A673 (cell line): ENCODE measurements around the gene ACTL6B. TPM values are rescaled to one million over a fixed set of nuclear protein-coding genes. Genes with fewer than 3 reads are reported as not detected.

Source experiments
- BruUV-seq: library from RNA; stranded (reverse); fragments of 400-500 nt; replicated peaks from 2 replicates; lab custom pipeline; 2021; lab: Mats Ljungman, UMichigan
- CTCF ChIA-PET: fragments of 300-600 bp; sonication (Branson Sonifier 250); formaldehyde crosslinking; loops from one replicate; lab custom pipeline; 2022; ENCODE audit warnings: antibody characterized with exemption; lab: Charles Lee
- POLR2A ChIA-PET: fragments of 300-600 bp; sonication (Branson Sonifier 250); formaldehyde crosslinking; loops from one replicate; lab custom pipeline; 2022; ENCODE audit warnings: antibody characterized with exemption; ENCODE audit not compliant: low non-redundant PET; lab: Charles Lee
- DNase-seq: peaks from one replicate; pipeline ENCODE4 v3.0.0-alpha.2; 2015; ENCODE audit warnings: low spot score
- H3K27ac ChIP-seq: fragments of 200-600 bp; sonication (generic); 2 replicates; pipeline ENCODE4 v1.5.1; 2016; ENCODE audit warnings: mixed run types, low read depth, mild to moderate bottlenecking, mixed read lengths, antibody characterized with exemption, low read length; ENCODE audit not compliant: poor library complexity, severe bottlenecking
- H3K27me3 ChIP-seq: fragments of 200-600 bp; sonication (generic); replicated peaks from 2 replicates; pipeline ENCODE4 v1.6.1; 2017; ENCODE audit warnings: mixed run types, low read depth, mild to moderate bottlenecking, mixed read lengths, antibody characterized with exemption, low read length; ENCODE audit not compliant: insufficient read depth, poor library complexity
- H3K36me3 ChIP-seq: fragments of 200-600 bp; sonication (generic); 2 replicates; pipeline ENCODE4 v1.6.1; 2016; ENCODE audit warnings: mixed run types, mild to moderate bottlenecking, mixed read lengths, antibody characterized with exemption, low read length; ENCODE audit not compliant: insufficient read depth, poor library complexity, severe bottlenecking
- H3K4me1 ChIP-seq: fragments of 200-600 bp; sonication (generic); 2 replicates; pipeline ENCODE4 v1.6.1; 2017; ENCODE audit warnings: mixed run types, mild to moderate bottlenecking, mixed read lengths, antibody characterized with exemption, low read length; ENCODE audit not compliant: insufficient read depth, poor library complexity, severe bottlenecking
- H3K4me3 ChIP-seq: fragments of 200-600 bp; sonication (generic); 2 replicates; pipeline ENCODE4 v1.5.1; 2016; ENCODE audit warnings: low read depth, mixed run types, mild to moderate bottlenecking, mixed read lengths, low read length; ENCODE audit not compliant: poor library complexity, severe bottlenecking
- H3K9me3 ChIP-seq: fragments of 200-600 bp; sonication (generic); 2 replicates; pipeline ENCODE4 v1.6.1; 2016; ENCODE audit warnings: mixed run types, low read depth, mild to moderate bottlenecking, mixed read lengths, antibody characterized with exemption, low read length; ENCODE audit not compliant: poor library complexity, severe bottlenecking
- EZH2 ChIP-seq: fragments of 200-600 bp; sonication (generic); IDR thresholded peaks from 2 replicates; pipeline ENCODE4 v1.6.1; 2017; ENCODE audit warnings: borderline replicate concordance, low read depth, mild to moderate bottlenecking, mixed read lengths, antibody characterized with exemption, low read length; ENCODE audit not compliant: poor library complexity, severe bottlenecking
- intact Hi-C: fragments of 100-400 bp; cut with micrococcal nuclease; formaldehyde crosslinking; loops from one replicate; pipeline ENCODE4 v1.10.0; 2022; ENCODE audit not compliant: unreplicated experiment
- total RNA-seq: library from RNA; stranded (reverse); gene quantifications from 2 replicates; pipeline ENCODE4 v1.2.3, GENCODE V29; 2021
- TF ChIP-seq, protein P1 (sequence below): fragments of 300-800, 200-600 bp; sonication (generic); conservative IDR thresholded peaks from 2 replicates; pipeline ENCODE4 v1.5.1; 2017; ENCODE audit warnings: low read depth, mild to moderate bottlenecking, antibody characterized with exemption, low read length, moderate library complexity, mixed read lengths

The ACTL6B gene
- total RNA-seq, 1 experiment from 2014 or later: not detected

DNA sequence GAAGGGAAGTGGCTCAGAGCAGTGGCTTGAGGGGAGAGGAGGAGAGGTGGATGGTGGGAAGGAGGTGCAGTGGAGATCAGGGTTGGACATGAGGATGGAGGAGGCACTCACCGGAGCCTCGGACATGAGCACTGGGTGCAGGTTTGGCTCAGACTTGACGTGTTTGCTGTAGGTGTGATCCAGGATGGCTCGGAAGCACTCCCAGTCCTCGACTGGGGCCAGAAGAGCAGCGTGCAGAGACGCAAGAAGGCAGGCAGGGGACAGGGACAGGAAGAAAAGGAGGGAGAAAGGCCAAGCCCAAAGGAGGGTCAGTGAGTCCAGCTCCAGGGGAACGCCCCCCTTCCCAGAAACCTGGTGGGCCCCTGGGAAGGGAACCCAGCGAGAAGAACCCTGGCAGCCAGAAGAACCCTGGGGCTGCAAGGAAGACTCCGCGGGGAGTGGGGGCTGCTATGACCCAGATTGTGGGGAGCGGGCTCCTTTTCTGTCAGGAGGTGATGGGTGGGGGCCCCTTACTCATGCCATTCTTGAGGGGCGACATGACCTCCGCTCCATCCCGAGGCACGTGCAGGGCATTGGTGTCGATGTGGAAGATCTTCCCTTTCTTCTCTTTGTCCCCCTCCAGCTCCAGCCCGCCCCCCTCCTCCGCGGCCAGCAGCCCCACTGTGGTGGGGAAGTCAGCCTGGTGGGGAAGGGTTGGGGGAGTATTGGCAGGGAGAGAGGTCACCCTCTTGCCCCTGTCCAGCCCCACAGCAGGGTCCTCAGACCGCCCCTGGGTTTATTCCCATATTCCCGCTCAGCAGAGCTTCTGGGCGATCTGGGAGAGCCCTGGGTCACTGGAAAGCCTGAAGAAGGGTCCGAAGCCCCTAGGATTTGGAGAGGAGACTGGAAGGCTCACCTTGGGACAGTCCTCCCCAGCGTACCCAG lies 1.1 kb downstream of the ACTL6B start:
- Histone ChIP-seq H3K36me3 (no peaks in the 10 kb centered on the region), H3K9me3 (no peaks in the 10 kb centered on the region), H3K4me3 (no peak overlapping the region), H3K4me1 (peaks cover 4% of the 10 kb centered on the region), H3K27me3 (no peaks in the 10 kb centered on the region), H3K27ac (no peak overlapping the region)
- BruUV-seq: no TSS peak
- POLR2A ChIA-PET: no interaction called here
- intact Hi-C loops: no loop called here
- TF ChIP-seq EZH2: no peak
- TF ChIP-seq, protein P1, sequence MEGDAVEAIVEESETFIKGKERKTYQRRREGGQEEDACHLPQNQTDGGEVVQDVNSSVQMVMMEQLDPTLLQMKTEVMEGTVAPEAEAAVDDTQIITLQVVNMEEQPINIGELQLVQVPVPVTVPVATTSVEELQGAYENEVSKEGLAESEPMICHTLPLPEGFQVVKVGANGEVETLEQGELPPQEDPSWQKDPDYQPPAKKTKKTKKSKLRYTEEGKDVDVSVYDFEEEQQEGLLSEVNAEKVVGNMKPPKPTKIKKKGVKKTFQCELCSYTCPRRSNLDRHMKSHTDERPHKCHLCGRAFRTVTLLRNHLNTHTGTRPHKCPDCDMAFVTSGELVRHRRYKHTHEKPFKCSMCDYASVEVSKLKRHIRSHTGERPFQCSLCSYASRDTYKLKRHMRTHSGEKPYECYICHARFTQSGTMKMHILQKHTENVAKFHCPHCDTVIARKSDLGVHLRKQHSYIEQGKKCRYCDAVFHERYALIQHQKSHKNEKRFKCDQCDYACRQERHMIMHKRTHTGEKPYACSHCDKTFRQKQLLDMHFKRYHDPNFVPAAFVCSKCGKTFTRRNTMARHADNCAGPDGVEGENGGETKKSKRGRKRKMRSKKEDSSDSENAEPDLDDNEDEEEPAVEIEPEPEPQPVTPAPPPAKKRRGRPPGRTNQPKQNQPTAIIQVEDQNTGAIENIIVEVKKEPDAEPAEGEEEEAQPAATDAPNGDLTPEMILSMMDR: no peak
- CTCF ChIA-PET: interaction anchor here (0.6 kb wide), 1 partner anchor 36 kb away, joined by 3 read pairs; no protein-coding TSS in a partner anchor
- no peak for DNase-seq

DNA sequence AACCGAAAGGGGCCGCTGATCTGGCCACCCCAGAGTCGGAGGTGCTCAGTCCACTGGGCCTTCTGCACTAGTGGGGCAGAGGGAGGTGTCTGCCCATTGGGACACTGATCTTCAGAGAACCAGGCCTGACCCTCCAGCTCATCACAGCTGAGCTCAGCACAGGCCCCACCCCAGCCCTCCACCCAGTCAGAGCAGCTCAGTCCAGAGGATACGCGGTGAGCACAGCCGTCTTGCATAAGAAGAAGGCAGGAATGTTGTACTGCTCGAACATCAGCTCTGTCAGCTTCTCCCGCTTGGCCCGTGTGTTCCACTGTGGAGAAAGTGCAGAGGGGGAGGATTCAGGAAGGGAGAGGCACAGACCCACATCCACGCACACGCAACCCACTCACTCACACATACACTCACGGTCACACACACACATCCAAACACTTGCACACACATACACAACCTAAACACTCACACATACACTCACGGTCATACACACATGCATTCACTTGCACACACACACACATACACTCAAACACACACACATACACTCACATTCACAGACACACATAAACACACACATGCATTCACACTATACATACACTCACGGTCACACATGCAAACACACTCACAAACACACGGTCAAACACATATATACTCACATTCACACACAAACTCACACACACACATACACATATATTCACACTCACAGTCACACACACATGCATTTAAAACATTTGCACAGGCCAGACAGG lies 6.3 kb downstream of the ACTL6B start:
- Histone ChIP-seq H3K9me3 (no peaks in the 10 kb centered on the region), H3K27me3 (no peaks in the 10 kb centered on the region), H3K27ac (no peak overlapping the region), H3K4me3 (no peak overlapping the region), H3K4me1 (no peaks in the 10 kb centered on the region), H3K36me3 (no peaks in the 10 kb centered on the region)
- ChIA-PET CTCF (no interaction called here), POLR2A (no interaction called here)
- no peak for TF ChIP-seq EZH2
- TF ChIP-seq, protein P1: no peak
- no peak for DNase-seq
- intact Hi-C loops: no loop called here
- no TSS peak for BruUV-seq

DNA sequence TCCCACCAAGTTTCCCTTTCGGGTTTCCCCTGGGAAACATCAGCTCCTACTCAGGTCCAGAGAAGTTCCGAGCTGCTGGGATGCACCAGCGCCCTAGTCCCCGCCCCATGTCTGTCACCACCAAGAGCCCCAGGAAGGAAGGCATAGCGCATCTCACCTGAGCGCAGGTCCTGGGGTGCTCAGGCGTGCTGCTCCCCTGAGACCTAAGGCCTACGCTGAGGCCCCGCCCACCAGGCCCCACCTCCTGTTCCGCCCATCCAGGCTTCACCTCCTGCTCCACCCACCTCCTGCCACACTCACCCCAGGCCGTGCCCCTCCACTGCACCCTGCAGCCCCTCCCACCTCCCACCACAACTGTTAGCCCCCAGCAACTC lies 13.7 kb downstream of the ACTL6B start:
- TF ChIP-seq, protein P1: no peak
- no peak for TF ChIP-seq EZH2
- H3K4me3 ChIP-seq: no peak overlapping the region
- CTCF ChIA-PET: interaction anchor here (0.5 kb wide), 1 partner anchor 32 kb away, joined by 5 read pairs; no protein-coding TSS in a partner anchor
- no peak overlapping the region for H3K27ac ChIP-seq
- H3K36me3 ChIP-seq: no peaks in the 10 kb centered on the region
- no peaks in the 10 kb centered on the region for H3K4me1 ChIP-seq
- H3K9me3 ChIP-seq: no peaks in the 10 kb centered on the region
- BruUV-seq: no TSS peak
- POLR2A ChIA-PET: no interaction called here
- no peaks in the 10 kb centered on the region for H3K27me3 ChIP-seq
- intact Hi-C loops: no loop called here
- no peak for DNase-seq
